Neutrophil (primary cell): ENCODE data around the gene XXYLT1.

ENCODE experiments used
- H3K27ac ChIP-seq: fragments of 200-600 bp; sonication (generic); 2 replicates; pipeline ENCODE4 v1.5.1; 2016; ENCODE audit warnings: mild to moderate bottlenecking, moderate library complexity
- H3K27me3 ChIP-seq: fragments of 200-600 bp; sonication (generic); 2 replicates; pipeline ENCODE4 v1.6.0; 2016; ENCODE audit warnings: mild to moderate bottlenecking
- H3K36me3 ChIP-seq: fragments of 200-600 bp; sonication (generic); 2 replicates; pipeline ENCODE4 v1.5.1; 2017
- H3K4me1 ChIP-seq, 2 experiments: fragments of 200-600 bp in 1 of 2; sonication (generic) in 1 of 2; 1 replicate in 1 of 2; 2 replicates in 1 of 2; pipeline versions ENCODE4 v1.5.1 to v1.6.1; 2013 to 2016; ENCODE audit warnings: low read depth in 1 of 2, low read length in 1 of 2, mild to moderate bottlenecking in 1 of 2, moderate library complexity in 1 of 2; ENCODE audit not compliant: control insufficient read depth in 1 of 2, insufficient read depth in 1 of 2
- H3K4me3 ChIP-seq, 2 experiments: fragments of 200-600 bp in 1 of 2; sonication (generic) in 1 of 2; 1 replicate in 1 of 2; 2 replicates in 1 of 2; pipeline ENCODE4 v1.5.1; 2013 to 2016; ENCODE audit warnings: low read depth in 1 of 2, low read length in 1 of 2, mild to moderate bottlenecking in 1 of 2, moderate library complexity in 1 of 2
- H3K9me3 ChIP-seq: fragments of 200-600 bp; sonication (generic); 2 replicates; pipeline ENCODE4 v1.5.1; 2016
- TF ChIP-seq, protein P1 (sequence below): fragments of 200-600 bp; sonication (generic); IDR thresholded peaks from 2 replicates; pipeline ENCODE4 v1.5.1; 2016; ENCODE audit warnings: antibody characterized with exemption

Gene XXYLT1

DNA sequence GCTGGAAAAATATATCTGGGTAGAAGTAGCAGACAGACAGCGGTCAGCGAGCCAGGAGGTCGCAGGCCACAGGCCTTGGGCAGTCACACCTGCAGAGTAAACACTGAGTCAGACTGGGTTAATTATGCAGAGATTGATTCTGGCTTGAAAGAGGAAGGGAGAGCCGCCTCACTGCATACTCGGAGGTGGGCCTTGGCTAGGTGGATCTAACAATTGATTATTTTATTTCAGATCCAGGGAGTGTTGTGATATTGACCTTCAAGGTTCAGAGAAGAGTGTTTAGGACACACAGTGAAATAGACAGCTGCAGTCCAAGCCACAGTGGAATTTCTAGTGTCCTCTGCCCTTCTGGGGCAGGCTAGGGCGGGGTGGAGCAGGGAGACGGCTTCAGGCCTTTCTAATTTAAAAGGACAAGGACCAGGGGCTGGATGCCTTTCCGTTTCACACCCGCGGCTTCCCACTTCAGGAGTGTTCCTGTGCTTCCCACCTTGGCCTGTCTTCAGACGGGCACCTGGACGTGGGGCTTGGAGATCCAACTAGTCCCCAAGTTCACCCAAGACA is 237.3 kb downstream of the XXYLT1 start:
- Histone ChIP-seq H3K4me3 (no peak overlapping the region), H3K36me3 (no peaks in the 10 kb centered on the region), H3K4me1 (no peaks in the 10 kb centered on the region), H3K9me3 (no peaks in the 10 kb centered on the region), H3K27me3 (no peaks in the 10 kb centered on the region), H3K27ac (no peak overlapping the region)
- TF ChIP-seq, protein P1, sequence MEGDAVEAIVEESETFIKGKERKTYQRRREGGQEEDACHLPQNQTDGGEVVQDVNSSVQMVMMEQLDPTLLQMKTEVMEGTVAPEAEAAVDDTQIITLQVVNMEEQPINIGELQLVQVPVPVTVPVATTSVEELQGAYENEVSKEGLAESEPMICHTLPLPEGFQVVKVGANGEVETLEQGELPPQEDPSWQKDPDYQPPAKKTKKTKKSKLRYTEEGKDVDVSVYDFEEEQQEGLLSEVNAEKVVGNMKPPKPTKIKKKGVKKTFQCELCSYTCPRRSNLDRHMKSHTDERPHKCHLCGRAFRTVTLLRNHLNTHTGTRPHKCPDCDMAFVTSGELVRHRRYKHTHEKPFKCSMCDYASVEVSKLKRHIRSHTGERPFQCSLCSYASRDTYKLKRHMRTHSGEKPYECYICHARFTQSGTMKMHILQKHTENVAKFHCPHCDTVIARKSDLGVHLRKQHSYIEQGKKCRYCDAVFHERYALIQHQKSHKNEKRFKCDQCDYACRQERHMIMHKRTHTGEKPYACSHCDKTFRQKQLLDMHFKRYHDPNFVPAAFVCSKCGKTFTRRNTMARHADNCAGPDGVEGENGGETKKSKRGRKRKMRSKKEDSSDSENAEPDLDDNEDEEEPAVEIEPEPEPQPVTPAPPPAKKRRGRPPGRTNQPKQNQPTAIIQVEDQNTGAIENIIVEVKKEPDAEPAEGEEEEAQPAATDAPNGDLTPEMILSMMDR, result no peak

DNA sequence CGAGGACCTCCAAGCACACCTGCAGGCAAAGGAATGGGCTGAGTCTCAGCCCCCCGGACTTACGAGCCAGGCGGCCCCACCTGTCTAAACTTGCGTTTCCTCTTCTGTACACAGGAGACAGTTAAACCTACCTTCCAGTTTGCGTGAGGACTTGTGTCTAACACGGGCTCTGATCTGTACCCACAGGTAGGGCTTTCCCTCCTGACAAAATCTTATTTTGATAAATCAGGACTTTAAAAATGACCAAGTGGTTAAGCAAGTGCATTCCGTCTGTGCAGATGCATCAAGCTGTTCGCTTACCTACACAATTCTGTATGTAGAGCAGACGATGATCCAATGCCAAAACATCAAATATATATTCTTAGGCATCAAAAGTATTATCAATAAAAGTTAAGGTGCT is 238.0 kb downstream of the XXYLT1 start:
- TF ChIP-seq, protein P1, result no peak
- no peaks in the 10 kb centered on the region for H3K27me3 ChIP-seq
- H3K4me3 ChIP-seq, result no peak overlapping the region
- H3K9me3 ChIP-seq, result no peaks in the 10 kb centered on the region
- no peaks in the 10 kb centered on the region for H3K4me1 ChIP-seq
- H3K27ac ChIP-seq, result no peak overlapping the region
- H3K36me3 ChIP-seq, result no peaks in the 10 kb centered on the region

DNA sequence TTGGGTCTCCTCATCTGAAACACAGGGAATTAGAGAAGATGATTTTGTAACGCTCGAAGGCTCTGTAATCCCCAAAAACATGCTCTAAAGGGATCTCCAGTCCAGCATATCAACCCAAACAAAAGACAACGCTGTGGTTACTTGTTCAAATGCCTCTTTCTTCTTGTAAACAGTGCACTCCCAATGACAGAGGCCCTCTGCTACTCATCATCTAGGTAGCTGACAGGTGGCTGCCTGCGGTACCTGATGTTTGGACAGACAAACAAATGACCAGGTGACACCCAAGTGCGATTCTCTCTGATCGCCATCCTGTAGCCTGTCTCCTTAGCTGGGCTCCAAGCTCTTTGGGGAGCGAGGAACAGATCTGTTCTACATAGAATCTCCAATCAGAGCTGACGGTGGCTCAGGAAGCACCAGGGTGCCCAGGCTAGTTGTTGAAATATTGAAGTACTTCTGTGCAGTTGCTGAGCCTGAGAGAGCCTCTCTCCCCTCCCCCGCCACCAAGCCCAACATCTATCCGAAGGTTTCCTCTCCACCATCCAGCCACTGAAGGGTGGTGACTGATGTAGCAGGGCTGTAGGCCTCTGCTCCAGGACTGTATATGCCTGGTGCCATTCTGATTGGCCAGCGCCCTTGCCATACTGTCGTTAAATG is 238.7 kb downstream of the XXYLT1 start:
- no peaks in the 10 kb centered on the region for H3K27me3 ChIP-seq
- H3K36me3 ChIP-seq, result no peaks in the 10 kb centered on the region
- no peaks in the 10 kb centered on the region for H3K9me3 ChIP-seq
- H3K27ac ChIP-seq, result no peak overlapping the region
- H3K4me1 ChIP-seq, result no peaks in the 10 kb centered on the region
- TF ChIP-seq, protein P1, result no peak
- H3K4me3 ChIP-seq, result no peak overlapping the region

DNA sequence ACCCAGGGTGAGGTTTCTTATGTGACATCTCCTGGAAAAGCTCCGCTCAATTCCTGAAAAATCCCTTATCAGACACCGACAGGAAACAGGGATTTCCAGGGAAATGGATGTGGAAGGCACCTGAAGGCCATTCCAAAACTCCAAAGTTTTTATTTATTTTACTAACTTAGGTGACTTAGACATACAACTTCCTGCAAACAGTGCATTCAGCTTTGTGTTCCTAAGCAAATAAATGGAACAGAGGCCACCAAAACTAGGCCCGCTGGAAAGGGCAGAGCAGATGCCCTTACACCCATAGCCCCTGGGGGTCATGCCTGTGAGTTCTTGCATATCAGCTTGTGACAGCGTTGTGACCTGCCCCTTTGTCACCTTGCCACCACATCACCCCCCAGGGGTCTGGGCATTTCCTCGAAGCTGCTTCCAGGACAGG is 239.4 kb downstream of the XXYLT1 start:
- TF ChIP-seq, protein P1, result no peak

DNA sequence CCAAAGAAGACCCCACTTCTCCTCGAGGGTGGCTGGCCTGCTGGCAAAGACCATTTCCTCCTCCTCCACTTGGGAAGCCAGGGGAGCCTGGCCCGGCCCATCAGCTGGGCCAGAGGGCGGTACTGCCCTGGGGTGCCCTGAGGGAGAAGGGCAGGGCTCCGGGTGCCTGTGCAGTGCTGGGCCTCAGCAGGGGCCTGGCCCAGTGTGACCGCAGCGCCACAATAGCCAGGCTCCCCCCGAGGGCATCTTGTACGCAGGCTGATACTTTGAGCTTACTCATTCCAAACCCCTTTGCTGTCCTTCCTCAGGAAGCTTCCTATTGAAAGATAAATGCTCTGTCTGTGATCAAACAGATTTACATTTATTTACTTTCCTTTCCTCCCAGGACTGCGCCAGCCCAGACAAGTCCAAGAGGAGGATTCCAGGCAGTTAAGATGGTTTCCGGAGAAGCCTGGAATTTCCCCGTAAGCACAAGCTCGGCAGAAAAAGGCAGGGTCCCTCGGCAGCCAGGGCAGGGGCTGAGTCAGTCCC is 240.1 kb downstream of the XXYLT1 start:
- H3K4me1 ChIP-seq, result no peaks in the 10 kb centered on the region
- H3K36me3 ChIP-seq, result no peaks in the 10 kb centered on the region
- H3K9me3 ChIP-seq, result no peaks in the 10 kb centered on the region
- H3K27me3 ChIP-seq, result no peaks in the 10 kb centered on the region
- TF ChIP-seq, protein P1, result no peak
- H3K4me3 ChIP-seq, result no peak overlapping the region
- H3K27ac ChIP-seq, result no peak overlapping the region

More for the DNA sequence above, 239.4 kb downstream of the XXYLT1 start:
- H3K4me1 ChIP-seq, result no peaks in the 10 kb centered on the region
- no peaks in the 10 kb centered on the region for H3K36me3 ChIP-seq
- H3K9me3 ChIP-seq, result no peaks in the 10 kb centered on the region
- no peak overlapping the region for H3K4me3 ChIP-seq
- H3K27me3 ChIP-seq, result no peaks in the 10 kb centered on the region
- no peak overlapping the region for H3K27ac ChIP-seq
